ENCODE data around the gene ARHGAP10.

The ARHGAP10 gene

GRCh38 chr4:147831551-147832171 is 99.8 kb downstream of the ARHGAP10 start:
- Histone ChIP-seq H3K4me3 (ENCODE audit: low read depth in 1 of 2, low read length in 2 of 2) (no peak overlapping the region), H3K9ac (ENCODE audit: low read depth in 1 of 2, low read length in 2 of 2) (peak overlapping the region in 1 of 2 donors; percentile 24), H3K36me3 (ENCODE audit: control insufficient read depth in 1 of 2, insufficient read depth in 2 of 2, low read length in 2 of 2) (no peaks in the 10 kb centered on the region), H3K4me1 (ENCODE audit: control insufficient read depth in 1 of 2, insufficient read depth in 2 of 2, low read length in 2 of 2) (peaks cover 4 to 8% of the 10 kb centered on the region in 2 donors), H3K9me3 (ENCODE audit: control insufficient read depth in 1 of 2, low read length in 2 of 2) (no peaks in the 10 kb centered on the region), H3K27ac (ENCODE audit: low read depth, low read length) (peak overlapping the region; percentile 61), H3K27me3 (ENCODE audit: control insufficient read depth in 1 of 2, insufficient read depth in 2 of 2, low read length in 2 of 2) (no peaks in the 10 kb centered on the region)

GRCh38 chr4:147833254-147833653 is 101.4 kb downstream of the ARHGAP10 start:
- no peak overlapping the region for H3K4me3 ChIP-seq (ENCODE audit: low read depth in 1 of 2, low read length in 2 of 2)
- peaks cover 4 to 8% of the 10 kb centered on the region in 2 donors for H3K4me1 ChIP-seq (ENCODE audit: control insufficient read depth in 1 of 2, insufficient read depth in 2 of 2, low read length in 2 of 2)
- no peaks in the 10 kb centered on the region for H3K36me3 ChIP-seq (ENCODE audit: control insufficient read depth in 1 of 2, insufficient read depth in 2 of 2, low read length in 2 of 2)
- no peaks in the 10 kb centered on the region for H3K9me3 ChIP-seq (ENCODE audit: control insufficient read depth in 1 of 2, low read length in 2 of 2)
- H3K9ac ChIP-seq (ENCODE audit: low read depth in 1 of 2, low read length in 2 of 2): no peak overlapping the region
- H3K27ac ChIP-seq (ENCODE audit: low read depth, low read length): no peak overlapping the region
- H3K27me3 ChIP-seq (ENCODE audit: control insufficient read depth in 1 of 2, insufficient read depth in 2 of 2, low read length in 2 of 2): no peaks in the 10 kb centered on the region

GRCh38 chr4:147833741-147834140 is 101.9 kb downstream of the ARHGAP10 start:
- H3K4me1 ChIP-seq (ENCODE audit: control insufficient read depth in 1 of 2, insufficient read depth in 2 of 2, low read length in 2 of 2): peaks cover 4 to 8% of the 10 kb centered on the region in 2 donors
- no peak overlapping the region for H3K27ac ChIP-seq (ENCODE audit: low read depth, low read length)
- H3K4me3 ChIP-seq (ENCODE audit: low read depth in 1 of 2, low read length in 2 of 2): no peak overlapping the region
- H3K9me3 ChIP-seq (ENCODE audit: control insufficient read depth in 1 of 2, low read length in 2 of 2): no peaks in the 10 kb centered on the region
- no peak overlapping the region for H3K9ac ChIP-seq (ENCODE audit: low read depth in 1 of 2, low read length in 2 of 2)
- no peaks in the 10 kb centered on the region for H3K27me3 ChIP-seq (ENCODE audit: control insufficient read depth in 1 of 2, insufficient read depth in 2 of 2, low read length in 2 of 2)
- H3K36me3 ChIP-seq (ENCODE audit: control insufficient read depth in 1 of 2, insufficient read depth in 2 of 2, low read length in 2 of 2): no peaks in the 10 kb centered on the region

GRCh38 chr4:147834480-147834879 is 102.6 kb downstream of the ARHGAP10 start:
- peaks cover 4 to 8% of the 10 kb centered on the region in 2 donors for H3K4me1 ChIP-seq (ENCODE audit: control insufficient read depth in 1 of 2, insufficient read depth in 2 of 2, low read length in 2 of 2)
- H3K9me3 ChIP-seq (ENCODE audit: control insufficient read depth in 1 of 2, low read length in 2 of 2): no peaks in the 10 kb centered on the region
- no peak overlapping the region for H3K27ac ChIP-seq (ENCODE audit: low read depth, low read length)
- H3K27me3 ChIP-seq (ENCODE audit: control insufficient read depth in 1 of 2, insufficient read depth in 2 of 2, low read length in 2 of 2): no peaks in the 10 kb centered on the region
- H3K36me3 ChIP-seq (ENCODE audit: control insufficient read depth in 1 of 2, insufficient read depth in 2 of 2, low read length in 2 of 2): no peaks in the 10 kb centered on the region
- no peak overlapping the region for H3K4me3 ChIP-seq (ENCODE audit: low read depth in 1 of 2, low read length in 2 of 2)
- no peak overlapping the region for H3K9ac ChIP-seq (ENCODE audit: low read depth in 1 of 2, low read length in 2 of 2)

- peaks cover 0 to 3% of the 10 kb centered on the region in 2 donors for H3K4me1 ChIP-seq (ENCODE audit: control insufficient read depth in 1 of 2, insufficient read depth in 2 of 2, low read length in 2 of 2)
- no peak overlapping the region for H3K27ac ChIP-seq (ENCODE audit: low read depth, low read length)
- H3K36me3 ChIP-seq (ENCODE audit: control insufficient read depth in 1 of 2, insufficient read depth in 2 of 2, low read length in 2 of 2): no peaks in the 10 kb centered on the region
- no peaks in the 10 kb centered on the region for H3K9me3 ChIP-seq (ENCODE audit: control insufficient read depth in 1 of 2, low read length in 2 of 2)
- H3K4me3 ChIP-seq (ENCODE audit: low read depth in 1 of 2, low read length in 2 of 2): no peak overlapping the region
- H3K27me3 ChIP-seq (ENCODE audit: control insufficient read depth in 1 of 2, insufficient read depth in 2 of 2, low read length in 2 of 2): no peaks in the 10 kb centered on the region
- H3K9ac ChIP-seq (ENCODE audit: low read depth in 1 of 2, low read length in 2 of 2): no peak overlapping the region
These were observed 104.9 kb downstream of the ARHGAP10 start for GRCh38 chr4:147836807-147837206.

- Histone ChIP-seq H3K4me1 (ENCODE audit: control insufficient read depth in 1 of 2, insufficient read depth in 2 of 2, low read length in 2 of 2) (no peaks in the 10 kb centered on the region), H3K27ac (ENCODE audit: low read depth, low read length) (no peak overlapping the region)
These were observed 105.5 kb downstream of the ARHGAP10 start for GRCh38 chr4:147837435-147837834.

GRCh38 chr4:147837854-147838253 is 106.0 kb downstream of the ARHGAP10 start:
- Histone ChIP-seq H3K4me3 (ENCODE audit: low read depth in 1 of 2, low read length in 2 of 2) (no peak overlapping the region), H3K36me3 (ENCODE audit: control insufficient read depth in 1 of 2, insufficient read depth in 2 of 2, low read length in 2 of 2) (no peaks in the 10 kb centered on the region), H3K27me3 (ENCODE audit: control insufficient read depth in 1 of 2, insufficient read depth in 2 of 2, low read length in 2 of 2) (no peaks in the 10 kb centered on the region), H3K9ac (ENCODE audit: low read depth in 1 of 2, low read length in 2 of 2) (no peak overlapping the region), H3K9me3 (ENCODE audit: control insufficient read depth in 1 of 2, low read length in 2 of 2) (no peaks in the 10 kb centered on the region), H3K27ac (ENCODE audit: low read depth, low read length) (no peak overlapping the region), H3K4me1 (ENCODE audit: control insufficient read depth in 1 of 2, insufficient read depth in 2 of 2, low read length in 2 of 2) (no peaks in the 10 kb centered on the region)

More at GRCh38 chr4:147837435-147837834, 105.5 kb downstream of the ARHGAP10 start:
- Histone ChIP-seq H3K36me3 (ENCODE audit: control insufficient read depth in 1 of 2, insufficient read depth in 2 of 2, low read length in 2 of 2) (no peaks in the 10 kb centered on the region), H3K27me3 (ENCODE audit: control insufficient read depth in 1 of 2, insufficient read depth in 2 of 2, low read length in 2 of 2) (no peaks in the 10 kb centered on the region), H3K4me3 (ENCODE audit: low read depth in 1 of 2, low read length in 2 of 2) (no peak overlapping the region), H3K9me3 (ENCODE audit: control insufficient read depth in 1 of 2, low read length in 2 of 2) (no peaks in the 10 kb centered on the region), H3K9ac (ENCODE audit: low read depth in 1 of 2, low read length in 2 of 2) (no peak overlapping the region)

- Histone ChIP-seq H3K36me3 (ENCODE audit: control insufficient read depth in 1 of 2, insufficient read depth in 2 of 2, low read length in 2 of 2) (no peaks in the 10 kb centered on the region), H3K27ac (ENCODE audit: low read depth, low read length) (no peak overlapping the region), H3K9me3 (ENCODE audit: control insufficient read depth in 1 of 2, low read length in 2 of 2) (no peaks in the 10 kb centered on the region), H3K4me1 (ENCODE audit: control insufficient read depth in 1 of 2, insufficient read depth in 2 of 2, low read length in 2 of 2) (no peaks in the 10 kb centered on the region), H3K27me3 (ENCODE audit: control insufficient read depth in 1 of 2, insufficient read depth in 2 of 2, low read length in 2 of 2) (no peaks in the 10 kb centered on the region), H3K4me3 (ENCODE audit: low read depth in 1 of 2, low read length in 2 of 2) (no peak overlapping the region), H3K9ac (ENCODE audit: low read depth in 1 of 2, low read length in 2 of 2) (no peak overlapping the region)
These were observed 107.3 kb downstream of the ARHGAP10 start for GRCh38 chr4:147839200-147839599.

- H3K27me3 ChIP-seq (ENCODE audit: control insufficient read depth in 1 of 2, insufficient read depth in 2 of 2, low read length in 2 of 2): no peaks in the 10 kb centered on the region
- no peaks in the 10 kb centered on the region for H3K9me3 ChIP-seq (ENCODE audit: control insufficient read depth in 1 of 2, low read length in 2 of 2)
- H3K36me3 ChIP-seq (ENCODE audit: control insufficient read depth in 1 of 2, insufficient read depth in 2 of 2, low read length in 2 of 2): no peaks in the 10 kb centered on the region
- H3K9ac ChIP-seq (ENCODE audit: low read depth in 1 of 2, low read length in 2 of 2): no peak overlapping the region
- no peak overlapping the region for H3K4me3 ChIP-seq (ENCODE audit: low read depth in 1 of 2, low read length in 2 of 2)
- no peak overlapping the region for H3K27ac ChIP-seq (ENCODE audit: low read depth, low read length)
- no peaks in the 10 kb centered on the region for H3K4me1 ChIP-seq (ENCODE audit: control insufficient read depth in 1 of 2, insufficient read depth in 2 of 2, low read length in 2 of 2)
These were observed 107.8 kb downstream of the ARHGAP10 start for GRCh38 chr4:147839663-147840062.

GRCh38 chr4:147840838-147841738 is 109.2 kb downstream of the ARHGAP10 start:
- no peak overlapping the region for H3K4me3 ChIP-seq (ENCODE audit: low read depth in 1 of 2, low read length in 2 of 2)
- H3K4me1 ChIP-seq (ENCODE audit: control insufficient read depth in 1 of 2, insufficient read depth in 2 of 2, low read length in 2 of 2): no peaks in the 10 kb centered on the region
- no peaks in the 10 kb centered on the region for H3K9me3 ChIP-seq (ENCODE audit: control insufficient read depth in 1 of 2, low read length in 2 of 2)
- no peaks in the 10 kb centered on the region for H3K36me3 ChIP-seq (ENCODE audit: control insufficient read depth in 1 of 2, insufficient read depth in 2 of 2, low read length in 2 of 2)
- H3K27ac ChIP-seq (ENCODE audit: low read depth, low read length): no peak overlapping the region
- no peaks in the 10 kb centered on the region for H3K27me3 ChIP-seq (ENCODE audit: control insufficient read depth in 1 of 2, insufficient read depth in 2 of 2, low read length in 2 of 2)
- H3K9ac ChIP-seq (ENCODE audit: low read depth in 1 of 2, low read length in 2 of 2): no peak overlapping the region

All from duodenal mucosa (tissue), 2 donors.